ENCODE measurements around the gene CEP112. TPM values are rescaled to one million over a fixed set of nuclear protein-coding genes. Genes with fewer than 3 reads are reported as not detected.
"Not testable (repeated sequence)": the region's sequence is repeated elsewhere in the genome, so short reads cannot be mapped to it uniquely, and the experiment has no call there.

The CEP112 gene
- total RNA-seq, 6 donors from 2014 or later, result 14.3 to 70.2 (median 31.0) TPM

GRCh38 chr17:65786479-65786878 is 405.5 kb downstream of the CEP112 start:
- Histone ChIP-seq H3K27ac (no peak overlapping the region), H3K4me1 (peaks cover 9 to 17% (median 11%) of the 10 kb centered on the region in 4 donors), H3K4me3 (no peak overlapping the region), H3K27me3 (no peaks in the 10 kb centered on the region), H3K9me3 (no peaks in the 10 kb centered on the region), H3K36me3 (no peaks in the 10 kb centered on the region)
- TF ChIP-seq POLR2A (IDR thresholded peaks at IDR 0.05) (no peak), CTCF (IDR thresholded peaks at IDR 0.05) (no peak), POLR2AphosphoS5 (IDR thresholded peaks at IDR 0.05) (no peak), EP300 (IDR thresholded peaks at IDR 0.05) (no peak)
- DNase-seq, result no peak
- no peak for ATAC-seq (ENCODE audit: low FRiP score in 2 of 2)
- WGBS, 2 donors, result 94 to 96% methylated on average over 5 of the region's 5 CpGs

GRCh38 chr17:65785109-65785508 is 406.8 kb downstream of the CEP112 start:
- H3K27ac ChIP-seq, result peak overlapping the region in 1 of 4 donors; percentile 26
- no peaks in the 10 kb centered on the region for H3K27me3 ChIP-seq
- no peaks in the 10 kb centered on the region for H3K36me3 ChIP-seq
- H3K4me1 ChIP-seq, result peaks cover 9 to 17% (median 11%) of the 10 kb centered on the region in 4 donors
- TF ChIP-seq EP300 (IDR thresholded peaks at IDR 0.05), result peak in 1 of 4 donors; percentile 63
- no peak for TF ChIP-seq POLR2AphosphoS5 (IDR thresholded peaks at IDR 0.05)
- no peaks in the 10 kb centered on the region for H3K9me3 ChIP-seq
- H3K4me3 ChIP-seq, result no peak overlapping the region
- ATAC-seq (ENCODE audit: low FRiP score in 2 of 2), result peak; percentile 46 to 83
- WGBS, 2 donors, result 0% methylated on average over 1 of the region's 1 CpG
- no peak for DNase-seq

- Histone ChIP-seq H3K9me3 (no peaks in the 10 kb centered on the region), H3K27ac (peak overlapping the region in 1 of 4 donors; percentile 26), H3K4me3 (no peak overlapping the region), H3K4me1 (peaks cover 9 to 17% (median 11%) of the 10 kb centered on the region in 4 donors), H3K27me3 (no peaks in the 10 kb centered on the region), H3K36me3 (no peaks in the 10 kb centered on the region)
- no peak for DNase-seq
- ATAC-seq (ENCODE audit: low FRiP score in 2 of 2), result peak in 1 of 2 donors; percentile 63
- no peak for TF ChIP-seq POLR2A (IDR thresholded peaks at IDR 0.05)
- TF ChIP-seq POLR2AphosphoS5 (IDR thresholded peaks at IDR 0.05), result no peak
- WGBS, 2 donors, result 81 to 83% methylated on average over 4 of the region's 4 CpGs
Observed at GRCh38 chr17:65783845-65784334, 408.0 kb downstream of the CEP112 start.

GRCh38 chr17:65782104-65782706 is 409.7 kb downstream of the CEP112 start:
- not testable (repeated sequence) for H3K27ac ChIP-seq; H3K27me3 ChIP-seq; DNase-seq; H3K9me3 ChIP-seq; H3K36me3 ChIP-seq; ATAC-seq (ENCODE audit: low FRiP score in 2 of 2); H3K4me3 ChIP-seq
- H3K4me1 ChIP-seq, result peaks cover 9 to 17% (median 11%) of the 10 kb centered on the region in 4 donors
- WGBS, 2 donors, result 0 to 100% methylated on average over 1 of the region's 1 CpG

- TF ChIP-seq POLR2A (IDR thresholded peaks at IDR 0.05) (no peak), EP300 (IDR thresholded peaks at IDR 0.05) (no peak), POLR2AphosphoS5 (IDR thresholded peaks at IDR 0.05) (no peak), CTCF (IDR thresholded peaks at IDR 0.05) (no peak)
- 87 to 94% methylated on average over 1 of the region's 1 CpG for WGBS, 2 donors
- H3K27me3 ChIP-seq, result no peaks in the 10 kb centered on the region
- no peak for ATAC-seq (ENCODE audit: low FRiP score in 2 of 2)
- no peaks in the 10 kb centered on the region for H3K9me3 ChIP-seq
- no peak overlapping the region for H3K4me3 ChIP-seq
- H3K27ac ChIP-seq, result no peak overlapping the region
- no peaks in the 10 kb centered on the region for H3K36me3 ChIP-seq
- peaks cover 9 to 11% (median 10%) of the 10 kb centered on the region in 4 donors for H3K4me1 ChIP-seq
- DNase-seq, result no peak
Observed at GRCh38 chr17:65780111-65780510, 411.8 kb downstream of the CEP112 start.

- 62 to 65% methylated on average over 3 of the region's 3 CpGs for WGBS, 2 donors
- Histone ChIP-seq H3K36me3 (no peaks in the 10 kb centered on the region), H3K9me3 (no peaks in the 10 kb centered on the region), H3K4me3 (no peak overlapping the region), H3K27me3 (no peaks in the 10 kb centered on the region), H3K27ac (no peak overlapping the region), H3K4me1 (no peaks in the 10 kb centered on the region)
- DNase-seq, result no peak
- TF ChIP-seq POLR2AphosphoS5 (IDR thresholded peaks at IDR 0.05) (no peak), CTCF (IDR thresholded peaks at IDR 0.05) (no peak), POLR2A (IDR thresholded peaks at IDR 0.05) (no peak), EP300 (IDR thresholded peaks at IDR 0.05) (no peak)
- ATAC-seq (ENCODE audit: low FRiP score in 2 of 2), result no peak
Observed at GRCh38 chr17:65776890-65777289, 415.0 kb downstream of the CEP112 start.
